HepG2 (cell line): ENCODE data around the gene GLDN. TPM values are rescaled to one million over a fixed set of nuclear protein-coding genes. Genes with fewer than 3 reads are reported as not detected.

Experiments
- ADNP ChIP-seq: sonication (generic); formaldehyde crosslinking; IDR thresholded peaks from 2 replicates; pipeline ENCODE4 v1.4.0; 2020; ENCODE audit warnings: missing genetic modification reagents
- ASH2L ChIP-seq: fragments of 300-600, 200-600 bp; sonication (generic); IDR thresholded peaks from 2 replicates; pipeline ENCODE4 v1.7.0; 2017; ENCODE audit warnings: low read depth, mild to moderate bottlenecking, moderate library complexity, mixed read lengths, low read length; ENCODE audit not compliant: insufficient read length
- ETV6 ChIP-seq: sonication (generic); formaldehyde crosslinking; conservative IDR thresholded peaks from 2 replicates; pipeline ENCODE4 v1.4.0; 2020; ENCODE audit warnings: missing genetic modification reagents
- FOXA1 ChIP-seq, 2 experiments: fragments of 450-650 bp in 1 of 2; sonication (generic) in 1 of 2; formaldehyde crosslinking in 1 of 2; IDR thresholded peaks; 2 replicates each; pipeline versions ENCODE4 v1.4.0 to v1.6.1; 2016 to 2020; ENCODE audit warnings: missing genetic modification reagents in 1 of 2
- HDAC2 ChIP-seq: sonication (generic); formaldehyde crosslinking; IDR thresholded peaks from 2 replicates; pipeline ENCODE4 v1.4.0; 2020; ENCODE audit warnings: missing genetic modification reagents
- HHEX ChIP-seq: IDR thresholded peaks from 2 replicates; pipeline ENCODE4 v1.6.1; 2016; ENCODE audit warnings: control low read depth
- KDM3A ChIP-seq: IDR thresholded peaks from 2 replicates; pipeline ENCODE4 v1.6.1; 2018; ENCODE audit warnings: low read depth, missing compliant biosample characterization
- MIXL1 ChIP-seq: IDR thresholded peaks from 2 replicates; pipeline ENCODE4 v1.6.1; 2016
- NR2C2 ChIP-seq: sonication (generic); formaldehyde crosslinking; IDR thresholded peaks from 2 replicates; pipeline ENCODE4 v1.4.0; 2020; ENCODE audit warnings: missing genetic modification reagents, mild to moderate bottlenecking, moderate library complexity, borderline replicate concordance
- NR2F6 ChIP-seq, 2 experiments: IDR thresholded peaks; 2 replicates each; pipeline ENCODE4 v1.6.1; 2016; ENCODE audit warnings: antibody characterized with exemption in 1 of 2, mild to moderate bottlenecking in 1 of 2
- REL ChIP-seq: sonication (generic); formaldehyde crosslinking; conservative IDR thresholded peaks from 2 replicates; pipeline ENCODE4 v1.8.0; 2022; ENCODE audit warnings: mild to moderate bottlenecking, missing genetic modification reagents, moderate library complexity
- RERE ChIP-seq: IDR thresholded peaks from 2 replicates; pipeline ENCODE4 v1.6.1; 2016; ENCODE audit warnings: low read depth, missing genetic modification reagents, missing compliant biosample characterization
- TBX2 ChIP-seq: sonication (generic); formaldehyde crosslinking; IDR thresholded peaks from 2 replicates; pipeline ENCODE4 v1.5.0; 2020; ENCODE audit warnings: missing genetic modification reagents, mild to moderate bottlenecking, borderline replicate concordance
- polyA plus RNA-seq, 8 experiments: library from polyadenylated mRNA; depleted of rRNA in 3 of 8; stranded (reverse) in 7 of 8; unstranded in 1 of 8; fragments of >200 nt; fragmentation: Illumina TruSeq in 4 of 8; extraction: Trizol in 4 of 8; gene quantifications; 2 replicates each; pipeline versions ENCODE4 v1.2.1 to v1.2.3, GENCODE V29; 2011 to 2016; ENCODE audit warnings: low read depth in 4 of 8, missing spikeins in 1 of 8, mixed read lengths in 1 of 8; ENCODE audit not compliant: insufficient read depth in 1 of 8
- total RNA-seq, 5 experiments: library from RNA; depleted of rRNA; stranded (reverse); fragments of >200 nt; fragmentation: Illumina TruSeq; extraction: Trizol; gene quantifications; 2 replicates each; pipeline ENCODE4 v1.2.3, GENCODE V29; 2016; ENCODE audit warnings: low read depth in 1 of 5
- TF ChIP-seq, protein P1 (sequence below): sonication (generic); formaldehyde crosslinking; IDR thresholded peaks from 2 replicates; pipeline ENCODE4 v1.4.0; 2020; ENCODE audit warnings: missing genetic modification reagents
- TF ChIP-seq, protein P2 (sequence below): IDR thresholded peaks from 2 replicates; pipeline ENCODE4 v1.6.1; 2012; ENCODE audit warnings: low read depth, low read length, improper control_type of control experiment
- TF ChIP-seq, protein P3 (sequence below): sonication (generic); formaldehyde crosslinking; IDR thresholded peaks from 2 replicates; pipeline ENCODE4 v1.8.1; 2023; ENCODE audit warnings: missing genetic modification reagents, mild to moderate bottlenecking, borderline replicate concordance

The GLDN gene
- total and polyA plus RNA-seq, 2 of the 13 experiments (the other 11 are each of a cell fraction or from before 2014, with no cell fraction given), result 0.86 to 1.0 TPM

- no peak for TF ChIP-seq ASH2L
- TF ChIP-seq NR2C2, result peak; percentile 49; the same call in 1 of the 2 replicates
- TF ChIP-seq HDAC2, result peak; percentile 76
- no peak for TF ChIP-seq REL
- TF ChIP-seq FOXA1 (IDR thresholded peaks at IDR 0.05), result no peak
- TF ChIP-seq FOXA1 (CRISPR knock-in tag; IDR thresholded peaks at IDR 0.05), result peak; percentile 33; the same call in 1 of the 2 replicates
- TF ChIP-seq, protein P1, sequence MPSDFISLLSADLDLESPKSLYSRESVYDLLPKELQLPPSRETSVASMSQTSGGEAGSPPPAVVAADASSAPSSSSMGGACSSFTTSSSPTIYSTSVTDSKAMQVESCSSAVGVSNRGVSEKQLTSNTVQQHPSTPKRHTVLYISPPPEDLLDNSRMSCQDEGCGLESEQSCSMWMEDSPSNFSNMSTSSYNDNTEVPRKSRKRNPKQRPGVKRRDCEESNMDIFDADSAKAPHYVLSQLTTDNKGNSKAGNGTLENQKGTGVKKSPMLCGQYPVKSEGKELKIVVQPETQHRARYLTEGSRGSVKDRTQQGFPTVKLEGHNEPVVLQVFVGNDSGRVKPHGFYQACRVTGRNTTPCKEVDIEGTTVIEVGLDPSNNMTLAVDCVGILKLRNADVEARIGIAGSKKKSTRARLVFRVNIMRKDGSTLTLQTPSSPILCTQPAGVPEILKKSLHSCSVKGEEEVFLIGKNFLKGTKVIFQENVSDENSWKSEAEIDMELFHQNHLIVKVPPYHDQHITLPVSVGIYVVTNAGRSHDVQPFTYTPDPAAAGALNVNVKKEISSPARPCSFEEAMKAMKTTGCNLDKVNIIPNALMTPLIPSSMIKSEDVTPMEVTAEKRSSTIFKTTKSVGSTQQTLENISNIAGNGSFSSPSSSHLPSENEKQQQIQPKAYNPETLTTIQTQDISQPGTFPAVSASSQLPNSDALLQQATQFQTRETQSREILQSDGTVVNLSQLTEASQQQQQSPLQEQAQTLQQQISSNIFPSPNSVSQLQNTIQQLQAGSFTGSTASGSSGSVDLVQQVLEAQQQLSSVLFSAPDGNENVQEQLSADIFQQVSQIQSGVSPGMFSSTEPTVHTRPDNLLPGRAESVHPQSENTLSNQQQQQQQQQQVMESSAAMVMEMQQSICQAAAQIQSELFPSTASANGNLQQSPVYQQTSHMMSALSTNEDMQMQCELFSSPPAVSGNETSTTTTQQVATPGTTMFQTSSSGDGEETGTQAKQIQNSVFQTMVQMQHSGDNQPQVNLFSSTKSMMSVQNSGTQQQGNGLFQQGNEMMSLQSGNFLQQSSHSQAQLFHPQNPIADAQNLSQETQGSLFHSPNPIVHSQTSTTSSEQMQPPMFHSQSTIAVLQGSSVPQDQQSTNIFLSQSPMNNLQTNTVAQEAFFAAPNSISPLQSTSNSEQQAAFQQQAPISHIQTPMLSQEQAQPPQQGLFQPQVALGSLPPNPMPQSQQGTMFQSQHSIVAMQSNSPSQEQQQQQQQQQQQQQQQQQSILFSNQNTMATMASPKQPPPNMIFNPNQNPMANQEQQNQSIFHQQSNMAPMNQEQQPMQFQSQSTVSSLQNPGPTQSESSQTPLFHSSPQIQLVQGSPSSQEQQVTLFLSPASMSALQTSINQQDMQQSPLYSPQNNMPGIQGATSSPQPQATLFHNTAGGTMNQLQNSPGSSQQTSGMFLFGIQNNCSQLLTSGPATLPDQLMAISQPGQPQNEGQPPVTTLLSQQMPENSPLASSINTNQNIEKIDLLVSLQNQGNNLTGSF (CRISPR knock-in tag), result no peak
- TF ChIP-seq ADNP, result no peak
- no peak for TF ChIP-seq HHEX (CRISPR knock-in tag)
- TF ChIP-seq, protein P2, sequence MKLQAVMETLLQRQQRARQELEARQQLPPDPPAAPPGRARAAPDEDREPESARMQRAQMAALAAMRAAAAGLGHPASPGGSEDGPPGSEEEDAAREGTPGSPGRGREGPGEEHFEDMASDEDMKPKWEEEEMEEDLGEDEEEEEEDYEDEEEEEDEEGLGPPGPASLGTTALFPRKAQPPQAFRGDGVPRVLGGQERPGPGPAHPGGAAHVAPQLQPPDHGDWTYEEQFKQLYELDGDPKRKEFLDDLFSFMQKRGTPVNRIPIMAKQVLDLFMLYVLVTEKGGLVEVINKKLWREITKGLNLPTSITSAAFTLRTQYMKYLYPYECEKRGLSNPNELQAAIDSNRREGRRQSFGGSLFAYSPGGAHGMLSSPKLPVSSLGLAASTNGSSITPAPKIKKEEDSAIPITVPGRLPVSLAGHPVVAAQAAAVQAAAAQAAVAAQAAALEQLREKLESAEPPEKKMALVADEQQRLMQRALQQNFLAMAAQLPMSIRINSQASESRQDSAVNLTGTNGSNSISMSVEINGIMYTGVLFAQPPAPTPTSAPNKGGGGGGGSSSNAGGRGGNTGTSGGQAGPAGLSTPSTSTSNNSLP, result no peak
- TF ChIP-seq MIXL1 (CRISPR knock-in tag), result no peak
- TF ChIP-seq RERE, result 0 out of 2 replicates have a peak, but pooled peaks have one; percentile 32
- TF ChIP-seq NR2F6 (IDR thresholded peaks at IDR 0.05), result peak; percentile 52
- TF ChIP-seq NR2F6 (CRISPR knock-in tag; IDR thresholded peaks at IDR 0.05), result peak; percentile 77
- TF ChIP-seq, protein P3, sequence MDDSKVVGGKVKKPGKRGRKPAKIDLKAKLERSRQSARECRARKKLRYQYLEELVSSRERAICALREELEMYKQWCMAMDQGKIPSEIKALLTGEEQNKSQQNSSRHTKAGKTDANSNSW (CRISPR knock-in tag), result no peak
- TF ChIP-seq ETV6 (CRISPR knock-in tag), result no peak
- no peak for TF ChIP-seq KDM3A (CRISPR knock-in tag)
- TF ChIP-seq TBX2, result peak; percentile 65; the same call in 1 of the 2 replicates
Measured at GRCh38 chr15:51314391-51315337, 26.8 kb upstream of the GLDN start (continued).
